Kidney epithelial cell (primary cell): ENCODE data around the gene ARX. TPM values are rescaled to one million over a fixed set of nuclear protein-coding genes. Genes with fewer than 3 reads are reported as not detected.
A peak's percentile ranks its signal among the peaks of the same experiment; 100 is the strongest.

ENCODE experiments used
- DNase-seq: peaks from one replicate; pipeline ENCODE4 v3.0.0-alpha.2; 2010; ENCODE audit warnings: low read depth
- H3K27me3 ChIP-seq: 2 replicates; pipeline ENCODE4 v1.6.0; 2011; ENCODE audit warnings: low read length; ENCODE audit not compliant: control insufficient read depth, insufficient read depth
- H3K36me3 ChIP-seq: 2 replicates; pipeline ENCODE4 v1.5.1; 2011; ENCODE audit warnings: low read length; ENCODE audit not compliant: control insufficient read depth, insufficient read depth
- H3K4me3 ChIP-seq: 2 replicates; pipeline ENCODE4 v1.5.1; 2011; ENCODE audit warnings: low read depth, mild to moderate bottlenecking, control low read depth, low read length
- total RNA-seq: library from RNA; depleted of rRNA; stranded (reverse); fragments of >200 nt; gene quantifications from 2 replicates; pipeline ENCODE4 v1.2.3, GENCODE V29; 2015
- TF ChIP-seq, protein P1 (sequence below): IDR thresholded peaks from 2 replicates; pipeline ENCODE4 v1.5.1; 2011; ENCODE audit warnings: mild to moderate bottlenecking, moderate library complexity, low read length, control low read depth, inconsistent platforms; ENCODE audit not compliant: insufficient read depth, poor library complexity, severe bottlenecking

Gene ARX
- total RNA-seq, 1 donor from 2014 or later = not detected

DNA sequence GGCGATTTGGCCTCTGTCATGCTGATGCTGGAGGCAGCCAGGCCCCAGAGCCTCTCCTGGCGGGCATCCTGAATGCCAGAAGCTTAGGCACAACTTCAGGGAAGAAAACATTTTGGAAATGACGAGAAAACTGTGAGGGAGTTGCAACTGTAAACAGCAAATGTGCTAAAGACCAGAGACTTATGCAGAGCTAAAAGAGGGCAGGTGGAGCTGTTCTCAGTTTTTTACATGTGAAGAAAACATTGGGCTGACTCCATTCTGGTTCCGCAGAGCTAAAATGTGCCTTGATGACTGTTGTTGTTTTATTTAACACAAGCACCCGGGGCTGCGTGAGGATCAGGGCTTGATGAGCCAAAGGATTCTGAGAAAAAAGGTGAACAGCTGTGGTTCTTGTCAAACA, 10.8 kb upstream of the ARX start:
- Histone ChIP-seq H3K36me3 (no peaks in the 10 kb centered on the region), H3K4me3 (no peak overlapping the region), H3K27me3 (peaks cover 18% of the 10 kb centered on the region)
- TF ChIP-seq, protein P1, sequence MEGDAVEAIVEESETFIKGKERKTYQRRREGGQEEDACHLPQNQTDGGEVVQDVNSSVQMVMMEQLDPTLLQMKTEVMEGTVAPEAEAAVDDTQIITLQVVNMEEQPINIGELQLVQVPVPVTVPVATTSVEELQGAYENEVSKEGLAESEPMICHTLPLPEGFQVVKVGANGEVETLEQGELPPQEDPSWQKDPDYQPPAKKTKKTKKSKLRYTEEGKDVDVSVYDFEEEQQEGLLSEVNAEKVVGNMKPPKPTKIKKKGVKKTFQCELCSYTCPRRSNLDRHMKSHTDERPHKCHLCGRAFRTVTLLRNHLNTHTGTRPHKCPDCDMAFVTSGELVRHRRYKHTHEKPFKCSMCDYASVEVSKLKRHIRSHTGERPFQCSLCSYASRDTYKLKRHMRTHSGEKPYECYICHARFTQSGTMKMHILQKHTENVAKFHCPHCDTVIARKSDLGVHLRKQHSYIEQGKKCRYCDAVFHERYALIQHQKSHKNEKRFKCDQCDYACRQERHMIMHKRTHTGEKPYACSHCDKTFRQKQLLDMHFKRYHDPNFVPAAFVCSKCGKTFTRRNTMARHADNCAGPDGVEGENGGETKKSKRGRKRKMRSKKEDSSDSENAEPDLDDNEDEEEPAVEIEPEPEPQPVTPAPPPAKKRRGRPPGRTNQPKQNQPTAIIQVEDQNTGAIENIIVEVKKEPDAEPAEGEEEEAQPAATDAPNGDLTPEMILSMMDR = no peak
- no peak for DNase-seq

GRCh38 chrX:25025615-25026014, 9.8 kb upstream of the ARX start:
- Histone ChIP-seq H3K4me3 (no peak overlapping the region), H3K27me3 (peaks cover 28% of the 10 kb centered on the region), H3K36me3 (no peaks in the 10 kb centered on the region)
- TF ChIP-seq, protein P1 = no peak
- no peak for DNase-seq

DNA sequence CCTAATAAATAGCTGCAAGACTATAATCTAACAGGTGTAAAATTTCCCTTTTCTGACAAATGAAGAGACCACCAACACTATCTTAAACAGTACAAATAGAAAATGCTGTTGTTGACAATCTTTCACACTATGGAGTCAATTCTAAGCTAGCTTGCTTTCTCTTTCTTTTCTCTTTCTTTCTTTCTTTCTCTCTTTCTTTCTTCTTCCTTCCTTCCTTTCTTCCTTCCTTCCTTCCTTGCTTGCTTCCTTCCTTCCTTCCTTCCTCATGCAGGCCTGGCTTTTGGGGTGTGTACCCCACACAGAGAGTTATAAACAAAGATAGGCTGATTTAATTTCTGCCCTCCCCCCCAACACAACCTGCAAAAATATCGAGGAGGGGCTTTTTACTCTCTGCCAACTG, 8.1 kb upstream of the ARX start:
- Histone ChIP-seq H3K4me3 (no peak overlapping the region), H3K27me3 (peaks cover 41% of the 10 kb centered on the region)

GRCh38 chrX:25022499-25023325, 6.9 kb upstream of the ARX start:
- TF ChIP-seq, protein P1 = no peak
- no peak for DNase-seq
- Histone ChIP-seq H3K36me3 (no peaks in the 10 kb centered on the region), H3K4me3 (no peak overlapping the region), H3K27me3 (peaks cover 44% of the 10 kb centered on the region)

More for the DNA sequence above, 8.1 kb upstream of the ARX start:
- no peak for DNase-seq
- TF ChIP-seq, protein P1 = no peak
- H3K36me3 ChIP-seq = no peaks in the 10 kb centered on the region

- TF ChIP-seq, protein P1 = peak; percentile 58
- no peak for DNase-seq
- no peak overlapping the region for H3K4me3 ChIP-seq
These were observed 5.2 kb upstream of the ARX start for GRCh38 chrX:25020905-25021449.

More at GRCh38 chrX:25020905-25021449, 5.2 kb upstream of the ARX start:
- Histone ChIP-seq H3K27me3 (peaks cover 60% of the 10 kb centered on the region), H3K36me3 (no peaks in the 10 kb centered on the region)
